ENCODE results near the gene KCNH5. TPM values are rescaled to one million over a fixed set of nuclear protein-coding genes. Genes with fewer than 3 reads are reported as not detected.
"Not testable (repeated sequence)": the region's sequence is repeated elsewhere in the genome, so short reads cannot be mapped to it uniquely, and the experiment has no call there.

The KCNH5 gene
- total RNA-seq, 2 experiments from 2014 or later: not detected

- ChIA-PET POLR2A (no interaction called here), CTCF (no interaction called here)
- no peaks in the 10 kb centered on the region for H3K27me3 Mint-ChIP-seq
- H3K9me3 Mint-ChIP-seq: no peaks in the 10 kb centered on the region
- DNase-seq: no peak
- H3K4me3 Mint-ChIP-seq: no peak overlapping the region
- no peaks in the 10 kb centered on the region for H3K4me1 Mint-ChIP-seq
- no peak overlapping the region for H3K27ac Mint-ChIP-seq
- H3K36me3 Mint-ChIP-seq (ENCODE audit: low read depth): no peaks in the 10 kb centered on the region
Observed at GRCh38 chr14:62796431-62796830, 248.8 kb downstream of the KCNH5 start.

- peaks cover 5% of the 10 kb centered on the region for H3K9me3 Mint-ChIP-seq
- no peaks in the 10 kb centered on the region for H3K27me3 Mint-ChIP-seq
- no peak overlapping the region for H3K27ac Mint-ChIP-seq
- DNase-seq: no peak
- H3K4me1 Mint-ChIP-seq: no peaks in the 10 kb centered on the region
- H3K4me3 Mint-ChIP-seq: no peak overlapping the region
- CTCF ChIA-PET: no interaction called here
- H3K36me3 Mint-ChIP-seq (ENCODE audit: low read depth): no peaks in the 10 kb centered on the region
- POLR2A ChIA-PET: no interaction called here
Observed at GRCh38 chr14:62792578-62792977, 252.7 kb downstream of the KCNH5 start.

DNA sequence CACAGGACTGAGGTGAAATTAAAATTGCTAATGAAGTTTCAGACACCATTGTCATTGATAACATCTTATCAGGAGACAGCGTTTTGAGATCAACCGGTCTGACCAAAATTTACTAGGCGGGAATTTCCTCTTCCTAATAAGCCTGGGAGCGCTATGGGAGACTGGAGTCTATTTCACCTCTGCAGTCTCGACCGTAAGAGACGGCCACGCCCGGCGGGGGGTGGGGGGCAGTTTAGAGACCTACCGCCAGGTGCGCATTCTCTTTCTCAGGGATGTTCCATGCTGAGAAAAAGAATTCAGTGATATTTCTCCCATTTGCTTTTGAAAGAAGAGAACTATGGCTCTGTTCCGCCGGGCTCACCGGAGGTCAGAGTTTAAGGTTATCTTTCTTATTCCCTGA lies 263.9 kb downstream of the KCNH5 start:
- H3K27me3 Mint-ChIP-seq; H3K4me3 Mint-ChIP-seq; CTCF ChIA-PET; H3K27ac Mint-ChIP-seq; H3K4me1 Mint-ChIP-seq; POLR2A ChIA-PET; H3K36me3 Mint-ChIP-seq (ENCODE audit: low read depth); DNase-seq: not testable (repeated sequence)
- H3K9me3 Mint-ChIP-seq: peaks cover 11% of the 10 kb centered on the region

- ChIA-PET CTCF (no interaction called here), POLR2A (no interaction called here)
- H3K4me3 Mint-ChIP-seq: no peak overlapping the region
- H3K27me3 Mint-ChIP-seq: no peaks in the 10 kb centered on the region
- H3K27ac Mint-ChIP-seq: no peak overlapping the region
- H3K36me3 Mint-ChIP-seq (ENCODE audit: low read depth): no peaks in the 10 kb centered on the region
- peaks cover 10% of the 10 kb centered on the region for H3K9me3 Mint-ChIP-seq
- DNase-seq: no peak
- H3K4me1 Mint-ChIP-seq: no peaks in the 10 kb centered on the region
Observed at GRCh38 chr14:62778852-62779251, 266.4 kb downstream of the KCNH5 start.

DNA sequence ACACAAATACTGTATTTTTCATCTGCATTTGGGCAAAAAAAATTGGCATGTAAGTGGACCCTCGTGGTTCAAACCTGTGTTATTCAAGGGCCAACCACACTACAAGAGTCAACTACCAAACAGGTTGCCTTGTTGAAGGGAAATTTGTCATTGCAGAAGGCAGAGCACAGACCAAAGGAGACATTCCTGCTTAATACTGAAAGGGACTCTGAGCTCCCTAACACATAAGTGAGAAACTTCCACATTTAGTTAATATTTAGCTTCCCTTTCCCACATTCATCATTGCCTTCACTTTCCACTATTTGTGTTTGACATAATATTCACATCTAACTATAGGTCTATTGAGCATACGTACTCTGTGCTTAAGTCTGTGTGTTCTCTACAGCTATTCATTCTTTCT lies 266.9 kb downstream of the KCNH5 start:
- no peaks in the 10 kb centered on the region for H3K4me1 Mint-ChIP-seq
- H3K36me3 Mint-ChIP-seq (ENCODE audit: low read depth): no peaks in the 10 kb centered on the region
- no peak overlapping the region for H3K4me3 Mint-ChIP-seq
- no peak overlapping the region for H3K27ac Mint-ChIP-seq
- H3K27me3 Mint-ChIP-seq: no peaks in the 10 kb centered on the region
- peaks cover 10% of the 10 kb centered on the region for H3K9me3 Mint-ChIP-seq
- ChIA-PET CTCF (no interaction called here), POLR2A (no interaction called here)
- DNase-seq: no peak

DNA sequence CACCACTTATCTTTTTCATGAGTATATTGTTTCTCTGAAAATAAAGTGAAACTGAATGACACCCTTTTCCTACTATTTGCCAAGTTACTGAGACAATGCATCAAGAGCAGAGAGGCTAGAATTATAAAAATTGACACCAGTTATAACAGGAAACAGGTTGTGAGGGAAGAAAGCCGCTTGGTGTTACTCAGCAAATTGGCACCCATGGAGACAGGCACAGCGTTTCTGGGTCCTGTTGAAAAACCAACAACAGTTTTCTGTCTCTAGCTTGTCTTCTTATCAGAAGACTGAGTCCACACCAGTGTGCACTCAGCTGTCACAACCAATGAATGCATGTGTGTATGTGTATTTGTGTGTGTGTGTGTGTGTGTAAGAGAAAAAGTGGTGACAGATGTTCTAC lies 267.7 kb downstream of the KCNH5 start:
- no peaks in the 10 kb centered on the region for H3K27me3 Mint-ChIP-seq
- no peak overlapping the region for H3K4me3 Mint-ChIP-seq
- peaks cover 10% of the 10 kb centered on the region for H3K9me3 Mint-ChIP-seq
- H3K36me3 Mint-ChIP-seq (ENCODE audit: low read depth): no peaks in the 10 kb centered on the region
- no peak for DNase-seq
- no peak overlapping the region for H3K27ac Mint-ChIP-seq
- H3K4me1 Mint-ChIP-seq: no peaks in the 10 kb centered on the region
- ChIA-PET POLR2A (no interaction called here), CTCF (no interaction called here)

GRCh38 chr14:62776300-62776699 lies 269.0 kb downstream of the KCNH5 start:
- Mint-ChIP-seq H3K4me1 (no peaks in the 10 kb centered on the region), H3K27ac (no peak overlapping the region), H3K4me3 (no peak overlapping the region), H3K27me3 (no peaks in the 10 kb centered on the region), H3K36me3 (ENCODE audit: low read depth) (no peaks in the 10 kb centered on the region), H3K9me3 (peaks cover 3% of the 10 kb centered on the region)
- POLR2A ChIA-PET: no interaction called here
- no peak for DNase-seq
- CTCF ChIA-PET: no interaction called here

DNA sequence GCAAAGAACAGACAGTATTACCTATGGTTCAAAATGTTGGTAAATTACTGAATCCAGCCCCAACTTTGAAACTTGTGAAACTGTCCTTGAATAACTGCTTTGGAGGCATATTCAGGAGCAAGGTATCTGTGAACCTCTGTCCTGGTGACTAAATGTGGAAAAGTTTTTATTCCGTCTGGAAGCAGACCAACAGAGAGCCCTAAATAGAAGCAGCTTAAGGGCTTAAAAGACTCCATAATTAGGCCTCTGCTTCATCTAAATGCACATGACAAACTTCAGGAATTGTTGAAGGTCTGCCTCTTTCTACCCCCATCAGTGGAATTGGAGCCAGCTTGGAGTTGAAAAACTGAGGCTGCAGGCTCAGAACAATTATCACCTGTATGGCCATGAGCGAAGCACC lies 276.5 kb downstream of the KCNH5 start:
- no peaks in the 10 kb centered on the region for H3K36me3 Mint-ChIP-seq (ENCODE audit: low read depth)
- H3K9me3 Mint-ChIP-seq: no peaks in the 10 kb centered on the region
- CTCF ChIA-PET: no interaction called here
- no peak overlapping the region for H3K4me3 Mint-ChIP-seq
- POLR2A ChIA-PET: no interaction called here
- no peak for DNase-seq
- no peaks in the 10 kb centered on the region for H3K4me1 Mint-ChIP-seq
- no peak overlapping the region for H3K27ac Mint-ChIP-seq
- H3K27me3 Mint-ChIP-seq: no peaks in the 10 kb centered on the region

GRCh38 chr14:62763951-62764350 lies 281.3 kb downstream of the KCNH5 start:
- no peaks in the 10 kb centered on the region for H3K27me3 Mint-ChIP-seq
- no peaks in the 10 kb centered on the region for H3K36me3 Mint-ChIP-seq (ENCODE audit: low read depth)
- ChIA-PET POLR2A (no interaction called here), CTCF (no interaction called here)
- H3K27ac Mint-ChIP-seq: no peak overlapping the region
- no peak for DNase-seq
- no peaks in the 10 kb centered on the region for H3K4me1 Mint-ChIP-seq
- H3K4me3 Mint-ChIP-seq: no peak overlapping the region
- no peaks in the 10 kb centered on the region for H3K9me3 Mint-ChIP-seq

DNA sequence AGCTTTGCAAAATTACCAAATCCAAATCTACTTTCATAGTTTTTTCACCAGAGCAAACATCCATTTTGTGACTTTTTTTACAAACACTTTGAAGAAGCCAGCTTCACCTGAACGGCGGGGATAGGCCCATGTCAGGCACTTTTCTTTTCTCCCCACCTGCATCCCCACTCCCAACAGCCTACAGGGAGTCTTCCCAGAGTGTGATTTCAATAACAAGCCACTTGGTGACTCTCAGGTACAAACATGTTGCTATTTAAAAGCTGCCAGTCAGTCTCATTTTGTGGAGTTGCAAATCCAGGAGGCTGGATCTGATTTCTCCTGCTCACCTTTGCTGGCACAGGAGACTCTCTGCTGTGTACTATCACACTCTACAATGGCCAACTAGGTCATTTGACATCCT lies 285.5 kb downstream of the KCNH5 start:
- Mint-ChIP-seq H3K4me1 (no peaks in the 10 kb centered on the region), H3K9me3 (peaks cover 3% of the 10 kb centered on the region), H3K4me3 (no peak overlapping the region), H3K36me3 (ENCODE audit: low read depth) (no peaks in the 10 kb centered on the region), H3K27ac (no peak overlapping the region), H3K27me3 (no peaks in the 10 kb centered on the region)
- POLR2A ChIA-PET: no interaction called here
- CTCF ChIA-PET: no interaction called here
- DNase-seq: no peak

- H3K4me1 Mint-ChIP-seq; H3K27me3 Mint-ChIP-seq; DNase-seq; POLR2A ChIA-PET; H3K9me3 Mint-ChIP-seq; H3K4me3 Mint-ChIP-seq; H3K36me3 Mint-ChIP-seq (ENCODE audit: low read depth); H3K27ac Mint-ChIP-seq: not testable (repeated sequence)
- CTCF ChIA-PET: interaction anchor here (0.8 kb wide), 1 partner anchor 9 kb away, joined by 3 read pairs; no protein-coding TSS in a partner anchor
Observed at GRCh38 chr14:62746881-62747280, 298.4 kb downstream of the KCNH5 start.

DNA sequence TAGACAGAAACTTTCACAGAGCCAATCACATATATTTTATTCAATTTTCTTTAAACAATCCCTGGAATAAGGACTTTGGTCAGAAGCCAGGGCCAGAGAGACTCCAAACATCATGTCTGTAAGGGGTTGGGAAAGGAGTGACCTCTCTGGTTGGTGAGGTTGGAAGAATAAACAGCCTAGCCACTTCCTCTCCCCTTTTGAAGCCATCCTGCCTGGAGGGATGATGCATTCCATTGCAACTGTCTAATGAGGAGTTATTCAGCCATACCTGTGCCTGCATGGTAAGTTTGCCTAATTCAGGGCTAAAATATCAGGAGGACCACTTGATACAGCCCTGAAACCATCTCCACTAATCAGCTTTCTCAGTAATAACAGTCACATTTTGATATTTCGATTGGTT lies 299.8 kb downstream of the KCNH5 start:
- POLR2A ChIA-PET: no interaction called here
- Mint-ChIP-seq H3K4me1 (no peaks in the 10 kb centered on the region), H3K9me3 (peaks cover 2% of the 10 kb centered on the region), H3K27me3 (no peaks in the 10 kb centered on the region), H3K4me3 (no peak overlapping the region), H3K36me3 (ENCODE audit: low read depth) (no peaks in the 10 kb centered on the region), H3K27ac (no peak overlapping the region)
- CTCF ChIA-PET: no interaction called here
- DNase-seq: no peak

GRCh38 chr14:62743560-62743959 lies 301.7 kb downstream of the KCNH5 start:
- no peak overlapping the region for H3K4me3 Mint-ChIP-seq
- no peak for DNase-seq

GRCh38 chr14:62743118-62743517 lies 302.1 kb downstream of the KCNH5 start:
- DNase-seq: no peak
- H3K9me3 Mint-ChIP-seq: no peaks in the 10 kb centered on the region
- no peaks in the 10 kb centered on the region for H3K4me1 Mint-ChIP-seq
- H3K27ac Mint-ChIP-seq: no peak overlapping the region
- no peak overlapping the region for H3K4me3 Mint-ChIP-seq
- no peaks in the 10 kb centered on the region for H3K36me3 Mint-ChIP-seq (ENCODE audit: low read depth)
- POLR2A ChIA-PET: no interaction called here
- no peaks in the 10 kb centered on the region for H3K27me3 Mint-ChIP-seq
- CTCF ChIA-PET: interaction anchor here (0.5 kb wide), 1 partner anchor 1231 kb away, joined by 3 read pairs; no protein-coding TSS in a partner anchor

More at GRCh38 chr14:62743560-62743959, 301.7 kb downstream of the KCNH5 start:
- no peak overlapping the region for H3K27ac Mint-ChIP-seq
- no peaks in the 10 kb centered on the region for H3K36me3 Mint-ChIP-seq (ENCODE audit: low read depth)
- CTCF ChIA-PET: no interaction called here
- POLR2A ChIA-PET: no interaction called here
- H3K4me1 Mint-ChIP-seq: no peaks in the 10 kb centered on the region
- H3K27me3 Mint-ChIP-seq: no peaks in the 10 kb centered on the region
- H3K9me3 Mint-ChIP-seq: peaks cover 2% of the 10 kb centered on the region

- Mint-ChIP-seq H3K36me3 (ENCODE audit: low read depth) (no peaks in the 10 kb centered on the region), H3K27ac (no peak overlapping the region), H3K4me3 (no peak overlapping the region), H3K9me3 (no peaks in the 10 kb centered on the region), H3K4me1 (no peaks in the 10 kb centered on the region), H3K27me3 (no peaks in the 10 kb centered on the region)
- ChIA-PET CTCF (no interaction called here), POLR2A (no interaction called here)
- DNase-seq: no peak
Observed at GRCh38 chr14:62739647-62740046, 305.6 kb downstream of the KCNH5 start.

Measured in activated CD4-positive, alpha-beta memory T cell treated with anti-CD3 and anti-CD28 coated beads, Interleukin-2, amount 10 ng/mL, durations not matched to agents 7 days and 5 days (primary cell).